Epithelial cell of esophagus (primary cell): ENCODE data around the gene PPFIA3.
"Not testable (repeated sequence)": the region's sequence is repeated elsewhere in the genome, so short reads cannot be mapped to it uniquely, and the experiment has no call there.

Experiments used
- DNase-seq: peaks from one replicate; pipeline ENCODE4 v3.0.0; 2010; ENCODE audit warnings: low read depth
- H3K4me3 ChIP-seq: 2 replicates; pipeline ENCODE4 v1.5.1; 2011; ENCODE audit warnings: mild to moderate bottlenecking, low read length, control low read depth
- CTCF ChIP-seq: IDR thresholded peaks from 2 replicates; pipeline ENCODE4 v1.5.1; 2011; ENCODE audit warnings: low read depth, mild to moderate bottlenecking, low read length, control low read depth, inconsistent platforms; ENCODE audit not compliant: insufficient read depth; ENCODE audit errors: missing control alignments

PPFIA3 gene

DNA sequence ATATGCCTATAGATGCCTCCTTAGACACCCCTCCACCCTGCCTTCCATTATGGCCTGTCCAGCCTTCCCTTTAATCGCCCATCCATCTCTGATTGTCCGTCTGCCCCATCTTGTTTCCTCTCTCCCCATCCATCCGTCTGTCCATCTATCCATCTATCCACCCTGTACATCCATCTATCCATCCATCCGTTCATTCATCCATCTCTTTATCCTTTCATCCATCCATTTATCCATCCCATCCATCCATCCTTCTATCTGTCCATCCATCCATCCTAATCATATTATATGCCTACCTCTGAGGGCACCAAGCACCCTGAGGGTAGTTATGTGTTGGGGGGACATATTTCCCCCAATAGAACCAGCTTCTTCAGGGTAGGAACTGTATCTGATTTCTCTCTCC is 61.3 kb downstream of the PPFIA3 start:
- no peak for DNase-seq
- no peak for TF ChIP-seq CTCF
- no peak overlapping the region for H3K4me3 ChIP-seq

DNA sequence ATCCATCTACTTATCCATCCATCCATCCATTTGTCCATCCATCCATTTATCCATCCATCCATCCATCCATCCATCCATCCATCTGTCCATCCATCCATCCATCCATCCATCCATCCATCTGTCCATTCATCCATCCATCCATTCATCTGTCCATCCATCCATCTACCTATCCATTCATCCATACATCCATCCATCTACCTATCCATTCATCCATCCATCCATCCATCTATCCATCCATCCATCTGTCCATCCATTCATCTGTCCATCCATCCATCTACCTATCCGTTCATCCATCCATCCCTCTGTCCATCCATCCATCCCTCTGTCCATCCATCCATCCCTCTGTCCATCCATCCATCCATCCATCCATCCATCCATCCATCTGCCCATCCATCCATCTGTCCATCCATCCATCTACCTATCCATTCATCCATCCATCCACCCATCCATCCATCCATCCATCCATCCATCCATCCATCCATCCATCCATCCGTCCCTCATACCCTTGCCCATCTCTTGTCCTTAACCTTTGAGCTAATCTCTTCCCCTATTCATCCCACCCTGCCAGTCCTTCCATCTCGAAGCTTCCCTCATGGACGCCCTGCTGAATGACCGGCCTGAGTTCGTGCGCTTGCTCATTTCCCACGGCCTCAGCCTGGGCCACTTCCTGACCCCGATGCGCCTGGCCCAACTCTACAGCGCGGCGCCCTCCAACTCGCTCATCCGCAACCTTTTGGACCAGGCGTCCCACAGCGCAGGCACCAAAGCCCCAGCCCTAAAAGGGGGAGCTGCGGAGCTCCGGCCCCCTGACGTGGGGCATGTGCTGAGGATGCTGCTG is 62.9 kb downstream of the PPFIA3 start:
- not testable (repeated sequence) for H3K4me3 ChIP-seq, DNase-seq

- no peak overlapping the region for H3K4me3 ChIP-seq
- no peak for TF ChIP-seq CTCF
- no peak for DNase-seq
Observed at GRCh38 chr19:49182848-49183375, 63.6 kb downstream of the PPFIA3 start.

DNA sequence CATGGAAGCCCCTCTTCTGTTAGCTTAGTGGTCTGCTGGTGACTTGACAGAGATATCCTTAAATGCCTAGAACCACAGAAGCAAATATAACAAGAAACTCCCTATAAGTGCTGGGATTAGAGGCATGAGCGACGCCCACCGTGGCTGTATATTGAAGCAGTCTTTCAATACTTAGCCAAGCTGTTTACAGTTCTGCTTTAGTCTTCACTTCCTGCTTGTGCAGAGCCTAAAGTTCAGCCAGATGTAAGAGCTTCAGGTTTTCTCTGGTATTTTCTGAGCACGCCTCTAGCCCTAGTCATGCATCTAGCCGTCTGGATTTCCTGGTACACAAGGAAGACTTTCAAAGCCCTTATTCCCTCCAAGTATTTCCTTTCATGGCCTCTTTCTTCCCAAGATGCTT is 66.8 kb downstream of the PPFIA3 start:
- no peak for TF ChIP-seq CTCF
- no peak overlapping the region for H3K4me3 ChIP-seq
- no peak for DNase-seq

DNA sequence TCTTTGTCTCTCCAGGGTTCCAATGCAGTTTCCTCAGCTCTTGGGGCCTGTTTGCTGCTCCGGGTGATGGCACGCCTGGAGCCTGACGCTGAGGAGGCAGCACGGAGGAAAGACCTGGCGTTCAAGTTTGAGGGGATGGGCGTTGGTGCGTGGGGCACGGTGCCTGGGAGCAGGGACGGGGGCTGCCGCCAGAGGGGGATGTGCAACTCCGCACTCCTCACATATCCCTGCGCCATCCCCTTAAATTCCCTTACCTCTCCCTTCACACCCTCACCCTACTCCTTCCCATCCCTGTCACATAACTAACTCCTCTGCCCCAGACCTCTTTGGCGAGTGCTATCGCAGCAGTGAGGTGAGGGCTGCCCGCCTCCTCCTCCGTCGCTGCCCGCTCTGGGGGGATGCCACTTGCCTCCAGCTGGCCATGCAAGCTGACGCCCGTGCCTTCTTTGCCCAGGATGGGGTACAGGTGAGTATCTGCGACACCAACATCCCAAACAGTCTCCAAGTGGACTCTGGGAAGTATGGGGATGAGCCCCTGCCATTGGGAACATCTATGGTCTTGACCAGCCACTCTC is 69.4 kb downstream of the PPFIA3 start:
- TF ChIP-seq CTCF: no peak
- no peak overlapping the region for H3K4me3 ChIP-seq
- no peak for DNase-seq

GRCh38 chr19:49189259-49189658 is 69.9 kb downstream of the PPFIA3 start:
- no peak for TF ChIP-seq CTCF
- no peak for DNase-seq
- H3K4me3 ChIP-seq: no peak overlapping the region

- no peak overlapping the region for H3K4me3 ChIP-seq
- no peak for TF ChIP-seq CTCF
- no peak for DNase-seq
Observed at GRCh38 chr19:49190781-49191180, 71.4 kb downstream of the PPFIA3 start.
